SK-N-SH (cell line): Measurements from ENCODE around the gene BMPR1B. TPM values are rescaled to one million over a fixed set of nuclear protein-coding genes. Genes with fewer than 3 reads are reported as not detected.

Experiments
- CTCF ChIA-PET: fragments of 300-600, 350-600 bp; formaldehyde crosslinking; extraction: SDS; loops from one replicate; lab custom pipeline; 2021; lab: Yijun Ruan, JAX
- POLR2A ChIA-PET: fragments of 350-600 bp; sonication (Branson Sonifier 250); formaldehyde crosslinking; extraction: SDS; loops from one replicate; lab custom pipeline; 2020; ENCODE audit warnings: antibody characterized with exemption, inconsistent platforms; lab: Yijun Ruan, JAX
- DNase-seq: peaks from one replicate; pipeline ENCODE4 v3.0.0; 2012
- H2AFZ ChIP-seq: fragments of 200-600 bp; sonication (generic); 2 replicates; pipeline ENCODE4 v1.8.1; 2016; ENCODE audit warnings: antibody characterized with exemption, mild to moderate bottlenecking, low read depth
- H3F3A ChIP-seq: fragments of 200-600 bp; sonication (generic); replicated peaks from 2 replicates; pipeline ENCODE3; 2016; ENCODE audit warnings: antibody characterized with exemption, mild to moderate bottlenecking; ENCODE audit not compliant: insufficient read depth
- H3K27ac ChIP-seq, 2 experiments: fragments of 200-500 bp in 1 of 2; fragments of 200-600 bp in 1 of 2; sonication (Bioruptor generic) in 1 of 2; sonication (generic), shearing (Covaris generic) in 1 of 2; 2 replicates each; pipeline versions ENCODE4 v1.5.1 to v1.6.1; 2014 to 2016; ENCODE audit warnings: low read depth in 2 of 2, inconsistent platforms in 1 of 2, low read length in 1 of 2, mild to moderate bottlenecking in 1 of 2, mixed read lengths in 1 of 2
- H3K27me3 ChIP-seq: fragments of 200-600 bp; sonication (generic), shearing (Covaris generic); 2 replicates; pipeline ENCODE4 v1.6.1; 2016; ENCODE audit warnings: mixed run types; ENCODE audit not compliant: insufficient read depth
- H3K36me3 ChIP-seq, 2 experiments: fragments of 200-500 bp in 1 of 2; fragments of 200-600 bp in 1 of 2; sonication (Bioruptor generic) in 1 of 2; sonication (generic) in 1 of 2; replicated peaks in 1 of 2; 2 replicates each; pipeline versions ENCODE3 to v1.5.1; 2014 to 2016; ENCODE audit warnings: low read length in 1 of 2, mild to moderate bottlenecking in 1 of 2; ENCODE audit not compliant: insufficient read depth in 2 of 2, control insufficient read depth in 1 of 2
- H3K4me1 ChIP-seq, 2 experiments: fragments of 200-500 bp in 1 of 2; fragments of 200-600 bp in 1 of 2; sonication (Bioruptor generic) in 1 of 2; sonication (generic), shearing (Covaris generic) in 1 of 2; 2 replicates each; pipeline versions ENCODE4 v1.5.1 to v1.6.1; 2014 to 2016; ENCODE audit warnings: low read depth in 1 of 2, low read length in 1 of 2, mixed run types in 1 of 2; ENCODE audit not compliant: insufficient read depth in 2 of 2, control insufficient read depth in 1 of 2
- H3K4me2 ChIP-seq: fragments of 200-600 bp; sonication (generic), shearing (Covaris generic); 2 replicates; pipeline ENCODE4 v1.6.1; 2017; ENCODE audit warnings: mixed run types
- H3K4me3 ChIP-seq, 2 experiments: fragments of 200-500 bp in 1 of 2; fragments of 200-600 bp in 1 of 2; sonication (Bioruptor generic) in 1 of 2; sonication (generic), shearing (Covaris generic) in 1 of 2; 2 replicates each; pipeline versions ENCODE4 v1.5.1 to v1.8.1; 2014 to 2016; ENCODE audit warnings: low read depth in 2 of 2, inconsistent platforms in 1 of 2, low read length in 1 of 2, mild to moderate bottlenecking in 1 of 2, mixed read lengths in 1 of 2, moderate library complexity in 1 of 2
- H3K79me2 ChIP-seq: fragments of 200-600 bp; sonication (generic); 2 replicates; pipeline ENCODE4 v1.8.1; 2017; ENCODE audit warnings: mild to moderate bottlenecking; ENCODE audit not compliant: insufficient read depth
- H3K9ac ChIP-seq: fragments of 200-600 bp; sonication (generic); 2 replicates; pipeline ENCODE4 v1.6.1; 2017; ENCODE audit warnings: mixed run types
- H3K9me2 ChIP-seq: fragments of 200-600 bp; sonication (generic); 2 replicates; pipeline ENCODE4 v1.6.1; 2017; ENCODE audit warnings: mixed run types
- H3K9me3 ChIP-seq: fragments of 200-600 bp; sonication (generic); 2 replicates; pipeline ENCODE4 v1.6.1; 2017; ENCODE audit warnings: mixed run types, mild to moderate bottlenecking, moderate library complexity
- H4K20me1 ChIP-seq: fragments of 200-600 bp; sonication (generic); 2 replicates; pipeline ENCODE4 v1.6.1; 2017; ENCODE audit warnings: mild to moderate bottlenecking, mixed run types; ENCODE audit not compliant: insufficient read depth
- ELF1 ChIP-seq: IDR thresholded peaks from 2 replicates; pipeline ENCODE4 v1.4.0; 2012
- EP300 ChIP-seq, 2 experiments: IDR thresholded peaks; 2 replicates each; pipeline versions ENCODE4 v1.4.0 to v1.6.1; 2012; ENCODE audit warnings: borderline replicate concordance in 1 of 2, low read depth in 1 of 2, low read length in 1 of 2
- EZH2phosphoT487 ChIP-seq: fragments of 200-600 bp; sonication (generic); IDR thresholded peaks from 2 replicates; pipeline ENCODE4 v1.6.1; 2017; ENCODE audit warnings: low read depth, mixed run types, mild to moderate bottlenecking, antibody characterized with exemption, moderate library complexity, borderline replicate concordance
- FOSL2 ChIP-seq: IDR thresholded peaks from 2 replicates; pipeline ENCODE4 v1.4.0; 2012; ENCODE audit warnings: low read depth, mild to moderate bottlenecking, moderate library complexity, borderline replicate concordance
- FOXJ3 ChIP-seq: sonication (generic); formaldehyde crosslinking; IDR thresholded peaks from 2 replicates; pipeline ENCODE4 v1.5.1; 2020; ENCODE audit warnings: mild to moderate bottlenecking, missing genetic modification reagents
- FOXM1 ChIP-seq: IDR thresholded peaks from 2 replicates; pipeline ENCODE4 v1.4.0; 2012; ENCODE audit warnings: low read depth, mild to moderate bottlenecking
- GATA2 ChIP-seq: sonication (generic); formaldehyde crosslinking; IDR thresholded peaks from 2 replicates; pipeline ENCODE4 v1.5.0; 2020; ENCODE audit warnings: mild to moderate bottlenecking, missing genetic modification reagents
- JUND ChIP-seq: IDR thresholded peaks from 2 replicates; pipeline ENCODE4 v1.4.0; 2012
- MEF2A ChIP-seq: IDR thresholded peaks from 2 replicates; pipeline ENCODE4 v1.4.0; 2012; ENCODE audit warnings: low read depth, borderline replicate concordance
- MXI1 ChIP-seq: IDR thresholded peaks from 2 replicates; pipeline ENCODE4 v1.6.1; 2012; ENCODE audit warnings: mild to moderate bottlenecking, low read depth, low read length, improper control_type of control experiment
- POLR2AphosphoS5 ChIP-seq: IDR thresholded peaks from 2 replicates; pipeline ENCODE4 v1.6.1; 2012; ENCODE audit warnings: low read depth, low read length
- RFX5 ChIP-seq: IDR thresholded peaks from 2 replicates; pipeline ENCODE4 v1.6.1; 2012; ENCODE audit warnings: mild to moderate bottlenecking, improper control_type of control experiment, low read length
- SIN3A ChIP-seq: IDR thresholded peaks from 2 replicates; pipeline ENCODE4 v1.6.1; 2012; ENCODE audit warnings: low read depth, mild to moderate bottlenecking, low read length, moderate library complexity, borderline replicate concordance
- TCF12 ChIP-seq: IDR thresholded peaks from 2 replicates; pipeline ENCODE4 v1.4.0; 2012
- TEAD4 ChIP-seq: IDR thresholded peaks from 2 replicates; pipeline ENCODE4 v1.4.0; 2012; ENCODE audit warnings: mild to moderate bottlenecking, borderline replicate concordance; ENCODE audit not compliant: insufficient read depth
- WGBS: methylation state at CpG from one replicate; pipeline ENCODE4 v1.1.6; 2017; ENCODE audit warnings: low lambda C conversion rate; 5-methylcytosine and 5-hydroxymethylcytosine counted together
- polyA plus RNA-seq, 3 experiments: library from polyadenylated mRNA; depleted of rRNA; stranded (reverse); fragments of >200 nt; gene quantifications; 2 replicates each; pipeline ENCODE4 v1.2.3, GENCODE V29; 2012
- TF ChIP-seq, protein P1 (sequence below): IDR thresholded peaks from 2 replicates; pipeline ENCODE4 v1.4.0; 2012; ENCODE audit warnings: low read depth, borderline replicate concordance
- TF ChIP-seq, protein P2 (sequence below): fragments of 200-600 bp; sonication (generic); IDR thresholded peaks from 2 replicates; pipeline ENCODE4 v1.6.1; 2017; ENCODE audit warnings: antibody characterized with exemption, mild to moderate bottlenecking, moderate library complexity
- TF ChIP-seq, protein P3 (sequence below): IDR thresholded peaks from 2 replicates; pipeline ENCODE4 v1.6.1; 2012; ENCODE audit warnings: mild to moderate bottlenecking, low read depth, low read length, moderate library complexity
- TF ChIP-seq, protein P4 (sequence below): IDR thresholded peaks from 2 replicates; pipeline ENCODE4; 2012

BMPR1B gene
- polyA plus RNA-seq, 1 of the 3 experiments (the other 2 are of a cell fraction) = 0.16 TPM

DNA sequence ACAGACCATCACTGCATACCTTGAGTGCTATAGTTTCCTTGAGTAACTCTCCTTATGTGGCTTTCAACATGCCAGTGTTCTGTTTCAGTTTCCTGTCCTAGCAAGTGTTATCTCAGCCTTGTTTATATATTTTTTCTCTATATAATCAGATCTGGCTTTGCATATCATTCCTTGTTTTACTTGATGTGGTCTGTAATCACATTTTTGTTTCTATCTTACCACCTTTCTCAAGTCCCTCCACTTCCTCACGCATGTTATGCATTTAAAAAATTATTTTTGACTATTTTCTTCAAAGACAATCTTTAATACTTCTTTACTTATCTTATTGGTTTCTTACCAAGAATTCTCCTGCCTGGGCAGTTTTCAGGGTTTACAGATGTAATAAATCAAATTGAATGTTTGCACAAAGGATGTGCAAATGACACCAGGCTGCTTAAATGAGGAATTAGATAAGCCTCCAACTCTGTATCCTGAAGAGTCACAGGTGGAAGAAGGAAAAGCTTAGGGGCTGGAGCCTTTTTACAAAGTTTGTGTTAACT is 351.2 kb downstream of the BMPR1B start:
- no peak for DNase-seq
- 81% methylated on average over 1 of the region's 1 CpG for WGBS

DNA sequence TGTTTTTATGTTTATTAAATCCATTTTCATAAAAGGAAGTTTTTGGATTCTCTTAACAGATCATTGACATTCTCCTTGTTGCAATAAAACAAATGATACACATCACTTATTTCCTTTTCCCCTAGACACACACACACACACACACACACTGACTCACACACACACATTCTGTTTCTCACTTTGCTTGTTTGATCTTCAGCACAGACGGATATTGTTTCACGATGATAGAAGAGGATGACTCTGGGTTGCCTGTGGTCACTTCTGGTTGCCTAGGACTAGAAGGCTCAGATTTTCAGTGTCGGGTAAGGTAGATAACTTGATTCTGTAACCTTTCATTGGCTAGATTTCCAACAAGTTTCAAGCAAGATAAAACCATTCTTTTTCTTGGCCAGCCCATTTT is 356.8 kb downstream of the BMPR1B start:
- H3K27ac ChIP-seq = no peak overlapping the region
- no peaks in the 10 kb centered on the region for H3K27me3 ChIP-seq
- WGBS = 91% methylated on average over 3 of the region's 3 CpGs
- no peaks in the 10 kb centered on the region for H3K9me3 ChIP-seq
- no peaks in the 10 kb centered on the region for H3K79me2 ChIP-seq
- CTCF ChIA-PET = interaction anchor here (0.5 kb wide), 1 partner anchor 348 kb away, joined by 3 read pairs; no protein-coding TSS in a partner anchor
- no peak overlapping the region for H3K4me3 ChIP-seq
- H3F3A ChIP-seq = no peaks in the 10 kb centered on the region
- no peak overlapping the region for H2AFZ ChIP-seq
- no peaks in the 10 kb centered on the region for H3K36me3 ChIP-seq
- H3K4me1 ChIP-seq = peaks cover 0 to 11% of the 10 kb centered on the region in 2 experiments; a peak in 2 of 4 replicates
- H3K9me2 ChIP-seq = no peaks in the 10 kb centered on the region
- H3K9ac ChIP-seq = no peak overlapping the region
- POLR2A ChIA-PET = no interaction called here
- no peak overlapping the region for H3K4me2 ChIP-seq
- H4K20me1 ChIP-seq = no peaks in the 10 kb centered on the region
- DNase-seq = no peak
- TF ChIP-seq EP300 (IDR thresholded peaks at IDR 0.05; ENCODE audit: borderline replicate concordance in 1 of 2, low read depth in 1 of 2, low read length in 1 of 2) = no peak
- no peak for TF ChIP-seq GATA2
- TF ChIP-seq ELF1 = no peak
- TF ChIP-seq, protein P1, sequence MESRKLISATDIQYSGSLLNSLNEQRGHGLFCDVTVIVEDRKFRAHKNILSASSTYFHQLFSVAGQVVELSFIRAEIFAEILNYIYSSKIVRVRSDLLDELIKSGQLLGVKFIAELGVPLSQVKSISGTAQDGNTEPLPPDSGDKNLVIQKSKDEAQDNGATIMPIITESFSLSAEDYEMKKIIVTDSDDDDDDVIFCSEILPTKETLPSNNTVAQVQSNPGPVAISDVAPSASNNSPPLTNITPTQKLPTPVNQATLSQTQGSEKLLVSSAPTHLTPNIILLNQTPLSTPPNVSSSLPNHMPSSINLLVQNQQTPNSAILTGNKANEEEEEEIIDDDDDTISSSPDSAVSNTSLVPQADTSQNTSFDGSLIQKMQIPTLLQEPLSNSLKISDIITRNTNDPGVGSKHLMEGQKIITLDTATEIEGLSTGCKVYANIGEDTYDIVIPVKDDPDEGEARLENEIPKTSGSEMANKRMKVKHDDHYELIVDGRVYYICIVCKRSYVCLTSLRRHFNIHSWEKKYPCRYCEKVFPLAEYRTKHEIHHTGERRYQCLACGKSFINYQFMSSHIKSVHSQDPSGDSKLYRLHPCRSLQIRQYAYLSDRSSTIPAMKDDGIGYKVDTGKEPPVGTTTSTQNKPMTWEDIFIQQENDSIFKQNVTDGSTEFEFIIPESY = no peak
- no peak for TF ChIP-seq POLR2AphosphoS5
- TF ChIP-seq, protein P2, sequence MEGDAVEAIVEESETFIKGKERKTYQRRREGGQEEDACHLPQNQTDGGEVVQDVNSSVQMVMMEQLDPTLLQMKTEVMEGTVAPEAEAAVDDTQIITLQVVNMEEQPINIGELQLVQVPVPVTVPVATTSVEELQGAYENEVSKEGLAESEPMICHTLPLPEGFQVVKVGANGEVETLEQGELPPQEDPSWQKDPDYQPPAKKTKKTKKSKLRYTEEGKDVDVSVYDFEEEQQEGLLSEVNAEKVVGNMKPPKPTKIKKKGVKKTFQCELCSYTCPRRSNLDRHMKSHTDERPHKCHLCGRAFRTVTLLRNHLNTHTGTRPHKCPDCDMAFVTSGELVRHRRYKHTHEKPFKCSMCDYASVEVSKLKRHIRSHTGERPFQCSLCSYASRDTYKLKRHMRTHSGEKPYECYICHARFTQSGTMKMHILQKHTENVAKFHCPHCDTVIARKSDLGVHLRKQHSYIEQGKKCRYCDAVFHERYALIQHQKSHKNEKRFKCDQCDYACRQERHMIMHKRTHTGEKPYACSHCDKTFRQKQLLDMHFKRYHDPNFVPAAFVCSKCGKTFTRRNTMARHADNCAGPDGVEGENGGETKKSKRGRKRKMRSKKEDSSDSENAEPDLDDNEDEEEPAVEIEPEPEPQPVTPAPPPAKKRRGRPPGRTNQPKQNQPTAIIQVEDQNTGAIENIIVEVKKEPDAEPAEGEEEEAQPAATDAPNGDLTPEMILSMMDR = no peak
- TF ChIP-seq, protein P3, sequence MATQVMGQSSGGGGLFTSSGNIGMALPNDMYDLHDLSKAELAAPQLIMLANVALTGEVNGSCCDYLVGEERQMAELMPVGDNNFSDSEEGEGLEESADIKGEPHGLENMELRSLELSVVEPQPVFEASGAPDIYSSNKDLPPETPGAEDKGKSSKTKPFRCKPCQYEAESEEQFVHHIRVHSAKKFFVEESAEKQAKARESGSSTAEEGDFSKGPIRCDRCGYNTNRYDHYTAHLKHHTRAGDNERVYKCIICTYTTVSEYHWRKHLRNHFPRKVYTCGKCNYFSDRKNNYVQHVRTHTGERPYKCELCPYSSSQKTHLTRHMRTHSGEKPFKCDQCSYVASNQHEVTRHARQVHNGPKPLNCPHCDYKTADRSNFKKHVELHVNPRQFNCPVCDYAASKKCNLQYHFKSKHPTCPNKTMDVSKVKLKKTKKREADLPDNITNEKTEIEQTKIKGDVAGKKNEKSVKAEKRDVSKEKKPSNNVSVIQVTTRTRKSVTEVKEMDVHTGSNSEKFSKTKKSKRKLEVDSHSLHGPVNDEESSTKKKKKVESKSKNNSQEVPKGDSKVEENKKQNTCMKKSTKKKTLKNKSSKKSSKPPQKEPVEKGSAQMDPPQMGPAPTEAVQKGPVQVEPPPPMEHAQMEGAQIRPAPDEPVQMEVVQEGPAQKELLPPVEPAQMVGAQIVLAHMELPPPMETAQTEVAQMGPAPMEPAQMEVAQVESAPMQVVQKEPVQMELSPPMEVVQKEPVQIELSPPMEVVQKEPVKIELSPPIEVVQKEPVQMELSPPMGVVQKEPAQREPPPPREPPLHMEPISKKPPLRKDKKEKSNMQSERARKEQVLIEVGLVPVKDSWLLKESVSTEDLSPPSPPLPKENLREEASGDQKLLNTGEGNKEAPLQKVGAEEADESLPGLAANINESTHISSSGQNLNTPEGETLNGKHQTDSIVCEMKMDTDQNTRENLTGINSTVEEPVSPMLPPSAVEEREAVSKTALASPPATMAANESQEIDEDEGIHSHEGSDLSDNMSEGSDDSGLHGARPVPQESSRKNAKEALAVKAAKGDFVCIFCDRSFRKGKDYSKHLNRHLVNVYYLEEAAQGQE = no peak
- no peak for TF ChIP-seq FOXJ3 (CRISPR knock-in tag)
- TF ChIP-seq MEF2A = no peak
- TF ChIP-seq RFX5 = no peak
- TF ChIP-seq SIN3A = no peak
- no peak for TF ChIP-seq TCF12
- TF ChIP-seq FOSL2 = no peak
- TF ChIP-seq FOXM1 = no peak
- no peak for TF ChIP-seq MXI1

More for the DNA sequence above, 351.2 kb downstream of the BMPR1B start:
- Histone ChIP-seq H3K9me2 (no peaks in the 10 kb centered on the region), H3F3A (peaks cover 12% of the 10 kb centered on the region), H4K20me1 (no peaks in the 10 kb centered on the region), H3K36me3 (no peaks in the 10 kb centered on the region), H3K4me3 (no peak overlapping the region), H3K4me2 (no peak overlapping the region), H3K9me3 (no peaks in the 10 kb centered on the region), H3K9ac (no peak overlapping the region), H3K27ac (peak overlapping the region in 1 of 2 experiments; percentile 16; a peak in 2 of 4 replicates), H3K79me2 (no peaks in the 10 kb centered on the region), H3K4me1 (peaks cover 5 to 16% of the 10 kb centered on the region in 2 experiments), H3K27me3 (no peaks in the 10 kb centered on the region), H2AFZ (no peak overlapping the region)
- ChIA-PET POLR2A (no interaction called here), CTCF (no interaction called here)
- peak in 1 of 2 experiments; percentile 51; a peak in 1 of 4 replicates for TF ChIP-seq EP300 (IDR thresholded peaks at IDR 0.05; ENCODE audit: borderline replicate concordance in 1 of 2, low read depth in 1 of 2, low read length in 1 of 2)
- TF ChIP-seq, protein P4, sequence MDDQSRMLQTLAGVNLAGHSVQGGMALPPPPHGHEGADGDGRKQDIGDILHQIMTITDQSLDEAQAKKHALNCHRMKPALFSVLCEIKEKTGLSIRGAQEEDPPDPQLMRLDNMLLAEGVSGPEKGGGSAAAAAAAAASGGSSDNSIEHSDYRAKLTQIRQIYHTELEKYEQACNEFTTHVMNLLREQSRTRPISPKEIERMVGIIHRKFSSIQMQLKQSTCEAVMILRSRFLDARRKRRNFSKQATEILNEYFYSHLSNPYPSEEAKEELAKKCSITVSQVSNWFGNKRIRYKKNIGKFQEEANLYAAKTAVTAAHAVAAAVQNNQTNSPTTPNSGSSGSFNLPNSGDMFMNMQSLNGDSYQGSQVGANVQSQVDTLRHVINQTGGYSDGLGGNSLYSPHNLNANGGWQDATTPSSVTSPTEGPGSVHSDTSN = peak; percentile 70
- TF ChIP-seq TEAD4 = peak; percentile 32; the same call in 1 of the 2 replicates
- TF ChIP-seq EZH2phosphoT487 = no peak
- no peak for TF ChIP-seq FOXM1
- TF ChIP-seq JUND = peak; percentile 13; the same call in 1 of the 2 replicates
- TF ChIP-seq TCF12 = peak; percentile 67
